ENCODE results near the gene ENDOV.
"Not testable (repeated sequence)": the region's sequence is repeated elsewhere in the genome, so short reads cannot be mapped to it uniquely, and the experiment has no call there.

Gene ENDOV

GRCh38 chr17:80402959-80403358, 12.0 kb upstream of the ENDOV start:
- Histone ChIP-seq H3K9me3 (ENCODE audit: severe bottlenecking) (peaks cover 3% of the 10 kb centered on the region), H3K36me3 (no peaks in the 10 kb centered on the region), H3K27ac (no peak overlapping the region), H3K27me3 (ENCODE audit: insufficient read depth, low read depth, severe bottlenecking) (no peaks in the 10 kb centered on the region), H3K4me3 (ENCODE audit: low read depth, low read length) (no peak overlapping the region)
- no peak for TF ChIP-seq CTCF (IDR thresholded peaks at IDR 0.05; ENCODE audit: low read depth, low read length)
- no peak for DNase-seq

GRCh38 chr17:80406146-80406545, 8.8 kb upstream of the ENDOV start:
- Histone ChIP-seq H3K27ac (no peak overlapping the region), H3K27me3 (ENCODE audit: insufficient read depth, low read depth, severe bottlenecking) (no peaks in the 10 kb centered on the region), H3K9me3 (ENCODE audit: severe bottlenecking) (no peaks in the 10 kb centered on the region), H3K4me3 (ENCODE audit: low read depth, low read length) (no peak overlapping the region), H3K36me3 (no peaks in the 10 kb centered on the region)
- DNase-seq: no peak
- TF ChIP-seq CTCF (IDR thresholded peaks at IDR 0.05; ENCODE audit: low read depth, low read length): no peak

- not testable (repeated sequence) for H3K27ac ChIP-seq
Measured at GRCh38 chr17:80407917-80408316, 7.0 kb upstream of the ENDOV start.

GRCh38 chr17:80408872-80409271, 6.1 kb upstream of the ENDOV start:
- DNase-seq: no peak
- Histone ChIP-seq H3K36me3 (no peaks in the 10 kb centered on the region), H3K27me3 (ENCODE audit: insufficient read depth, low read depth, severe bottlenecking) (no peaks in the 10 kb centered on the region), H3K9me3 (ENCODE audit: severe bottlenecking) (no peaks in the 10 kb centered on the region), H3K27ac (no peak overlapping the region), H3K4me3 (ENCODE audit: low read depth, low read length) (no peak overlapping the region)
- no peak for TF ChIP-seq CTCF (IDR thresholded peaks at IDR 0.05; ENCODE audit: low read depth, low read length)

More at GRCh38 chr17:80407917-80408316, 7.0 kb upstream of the ENDOV start:
- not testable (repeated sequence) for H3K4me3 ChIP-seq (ENCODE audit: low read depth, low read length); H3K27me3 ChIP-seq (ENCODE audit: insufficient read depth, low read depth, severe bottlenecking); H3K9me3 ChIP-seq (ENCODE audit: severe bottlenecking); H3K36me3 ChIP-seq; DNase-seq

- TF ChIP-seq CTCF (IDR thresholded peaks at IDR 0.05; ENCODE audit: low read depth, low read length): no peak
- DNase-seq: no peak
- H3K36me3 ChIP-seq: no peaks in the 10 kb centered on the region
- H3K4me3 ChIP-seq (ENCODE audit: low read depth, low read length): no peak overlapping the region
- no peaks in the 10 kb centered on the region for H3K9me3 ChIP-seq (ENCODE audit: severe bottlenecking)
- H3K27ac ChIP-seq: no peak overlapping the region
- H3K27me3 ChIP-seq (ENCODE audit: insufficient read depth, low read depth, severe bottlenecking): no peaks in the 10 kb centered on the region
Measured at GRCh38 chr17:80409626-80410025, 5.3 kb upstream of the ENDOV start.

GRCh38 chr17:80410441-80411087, 4.4 kb upstream of the ENDOV start:
- H3K4me3 ChIP-seq (ENCODE audit: low read depth, low read length): not testable (repeated sequence)

More at GRCh38 chr17:80410441-80411087, 4.4 kb upstream of the ENDOV start:
- H3K27me3 ChIP-seq (ENCODE audit: insufficient read depth, low read depth, severe bottlenecking); H3K36me3 ChIP-seq; H3K27ac ChIP-seq; DNase-seq; H3K9me3 ChIP-seq (ENCODE audit: severe bottlenecking): not testable (repeated sequence)
